ENCODE measurements around the gene KCNQ5.

Gene KCNQ5

DNA sequence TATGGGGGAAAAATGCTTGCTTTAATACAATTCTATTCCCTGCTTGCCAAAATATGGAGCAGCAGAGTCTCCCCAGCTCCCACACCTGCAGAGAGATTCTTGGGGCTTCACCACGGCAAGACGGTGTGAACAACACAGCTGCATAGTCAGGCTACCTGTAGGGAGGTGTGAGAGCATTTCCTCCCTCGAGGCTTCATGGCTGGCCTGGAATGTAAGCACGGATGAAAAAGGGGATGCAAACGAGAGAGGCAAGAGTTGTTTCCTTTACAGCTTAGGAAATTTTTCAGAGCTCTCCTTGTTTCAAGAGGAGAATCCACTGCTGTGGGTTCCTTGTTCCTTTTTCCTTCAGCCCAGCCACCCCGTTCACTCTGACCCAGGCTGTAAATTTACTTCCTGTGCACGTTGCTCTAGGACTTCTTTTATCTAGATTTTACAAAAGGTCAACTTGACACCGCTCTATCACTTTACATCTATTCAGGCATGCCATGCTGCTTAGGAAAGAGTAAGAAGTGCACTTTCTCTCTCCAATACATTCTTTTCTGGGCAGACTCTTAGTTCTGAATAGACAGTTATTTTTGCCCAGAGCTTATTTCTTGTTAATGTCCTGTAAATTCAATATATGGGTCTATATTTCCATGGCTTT lies 406.4 kb downstream of the KCNQ5 start:
- DNase-seq: no peak

DNA sequence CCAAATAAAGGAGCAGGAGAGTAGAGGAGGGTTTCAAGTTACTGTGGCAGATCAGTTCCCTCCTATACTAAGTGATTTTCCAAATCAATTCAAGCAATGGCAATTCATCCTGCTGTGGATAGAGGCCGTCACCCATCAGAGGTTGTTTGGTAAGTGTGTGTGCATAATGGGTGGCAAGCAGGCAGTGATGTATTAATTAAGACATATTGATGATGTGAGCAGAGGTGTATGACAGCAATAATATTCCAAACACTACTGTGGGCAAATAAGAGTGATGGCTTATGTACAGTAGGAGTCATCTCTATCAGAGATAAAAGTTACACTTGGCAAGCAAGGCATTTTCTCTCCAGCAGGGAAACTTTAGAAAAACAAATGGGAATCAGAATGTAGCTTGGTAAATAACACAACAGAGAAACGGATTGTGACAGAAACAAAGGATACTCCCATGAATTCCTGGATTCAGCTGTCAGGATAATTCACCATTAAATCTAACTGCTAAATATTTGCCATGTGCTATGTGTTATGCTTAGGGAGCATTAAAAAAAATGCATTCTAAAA lies 407.1 kb downstream of the KCNQ5 start:
- no peak for DNase-seq

DNA sequence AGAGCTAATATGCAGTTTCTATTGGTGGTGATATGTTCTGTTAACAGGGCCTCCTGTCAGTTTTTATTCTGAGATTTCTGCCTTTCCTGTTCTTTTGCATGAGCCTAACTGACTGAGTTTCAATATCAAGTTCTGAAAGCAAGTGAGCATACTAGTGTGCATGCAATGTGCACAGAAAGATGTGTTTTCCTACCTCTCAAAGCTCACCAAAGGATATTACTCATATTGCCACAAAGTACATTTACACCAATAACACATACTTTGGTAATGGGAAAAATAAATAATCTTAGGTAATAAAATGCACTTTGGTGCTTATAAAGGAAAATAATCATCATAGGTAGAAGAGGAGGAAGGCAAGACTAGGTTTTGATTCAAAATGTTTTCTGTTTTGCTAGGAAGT lies 408.4 kb downstream of the KCNQ5 start:
- peak; percentile 13 for DNase-seq

DNA sequence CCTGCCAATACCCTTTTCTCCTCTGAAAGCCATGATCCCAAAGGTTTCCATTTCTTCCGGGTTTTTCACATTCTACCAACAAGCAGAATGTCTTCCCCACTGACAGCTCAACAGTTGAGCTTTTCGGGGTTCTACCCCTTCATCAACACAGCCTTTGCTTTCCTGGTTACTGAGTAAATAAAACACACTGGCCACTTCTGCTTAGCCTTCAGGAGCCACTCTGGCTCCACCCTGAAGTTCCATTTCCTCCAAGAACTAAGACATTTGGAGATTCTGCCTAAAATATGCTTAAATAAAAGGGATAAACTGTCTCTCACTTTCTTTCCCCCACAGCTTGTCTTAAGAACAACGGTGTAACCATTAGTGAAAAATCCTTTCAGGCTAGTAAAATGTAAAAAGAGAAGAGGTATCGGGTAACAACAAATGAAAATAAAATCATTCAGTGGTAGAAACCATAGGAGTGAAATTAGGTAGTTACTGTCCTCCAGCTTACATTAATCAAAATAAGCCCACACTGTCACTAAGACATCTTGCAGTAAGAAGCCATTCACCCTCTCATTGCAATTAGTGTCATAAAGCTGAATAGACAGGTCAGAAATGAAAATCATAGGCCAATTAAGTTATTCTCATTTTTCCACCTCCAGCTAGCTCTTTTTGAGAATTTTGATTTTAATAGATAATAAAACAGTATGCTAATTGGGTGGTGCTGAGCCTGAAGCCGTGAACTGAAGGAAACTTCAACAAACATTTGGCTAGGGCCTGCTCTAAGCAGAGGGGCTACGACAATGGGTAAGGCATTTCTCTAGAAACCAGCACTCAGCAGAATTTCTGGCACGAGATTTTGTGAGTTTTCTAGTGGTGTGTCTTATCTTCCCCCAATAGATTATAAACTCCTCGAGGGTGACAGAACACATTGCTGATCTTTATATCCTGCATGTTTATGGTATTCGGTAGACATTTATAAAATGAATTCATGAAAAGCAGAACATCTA lies 409.2 kb downstream of the KCNQ5 start:
- DNase-seq: no peak

DNA sequence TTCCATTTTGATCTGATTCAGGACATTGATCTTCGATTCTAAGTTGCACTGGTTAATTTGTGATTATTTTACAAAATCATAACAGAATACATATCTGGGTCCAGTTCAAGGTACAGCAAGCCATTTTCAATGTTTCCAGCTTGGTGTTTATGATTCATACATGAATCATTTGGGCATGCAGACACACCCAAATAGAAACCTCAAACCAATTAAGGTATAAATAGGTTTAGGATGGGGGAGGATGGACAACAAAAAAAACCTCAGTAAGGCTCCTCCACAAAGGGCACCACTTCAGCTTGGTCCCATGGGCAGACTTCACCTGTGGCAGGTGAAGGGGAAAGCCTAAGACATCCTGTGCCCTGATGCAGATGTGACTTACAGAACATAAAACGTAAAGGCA lies 410.7 kb downstream of the KCNQ5 start:
- DNase-seq: peak; percentile 2

DNA sequence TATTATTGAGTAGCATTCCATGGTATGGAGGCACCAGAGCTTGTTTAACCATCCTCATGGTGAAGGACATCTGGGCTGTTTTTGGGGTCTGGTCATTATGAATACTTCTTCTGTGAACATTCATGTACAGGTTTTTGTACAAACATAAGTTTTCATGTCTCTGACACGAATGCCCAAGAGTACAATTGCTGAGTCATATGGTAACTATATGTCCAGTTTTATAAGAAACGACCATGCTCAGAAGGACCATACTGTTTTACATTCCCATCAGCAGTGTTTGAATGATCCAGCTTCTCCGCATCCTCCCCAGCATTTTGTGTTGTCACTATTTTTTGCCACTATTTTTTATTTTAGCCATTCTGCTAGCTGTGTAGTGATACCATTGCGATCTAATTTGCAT lies 414.8 kb downstream of the KCNQ5 start:
- DNase-seq: no peak

DNA sequence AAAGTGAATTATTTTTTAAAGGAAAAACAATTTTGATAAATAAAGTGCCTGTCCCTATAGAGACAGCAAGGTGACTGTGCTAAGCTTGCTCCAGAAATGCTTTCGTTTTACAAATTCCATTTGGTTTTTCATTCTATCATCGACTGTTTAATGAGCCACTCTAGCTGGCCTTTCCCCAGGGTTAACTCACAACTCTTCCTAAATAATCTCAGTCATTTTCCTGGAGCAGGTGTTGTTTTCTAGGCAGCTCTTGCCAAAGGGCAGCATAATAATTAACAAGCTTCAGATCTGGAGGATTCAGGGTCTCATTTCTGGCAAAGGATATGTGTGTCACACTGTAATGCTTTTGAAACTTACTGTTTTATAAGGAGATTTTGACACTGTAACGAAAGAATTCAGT lies 419.2 kb downstream of the KCNQ5 start:
- no peak for DNase-seq

DNA sequence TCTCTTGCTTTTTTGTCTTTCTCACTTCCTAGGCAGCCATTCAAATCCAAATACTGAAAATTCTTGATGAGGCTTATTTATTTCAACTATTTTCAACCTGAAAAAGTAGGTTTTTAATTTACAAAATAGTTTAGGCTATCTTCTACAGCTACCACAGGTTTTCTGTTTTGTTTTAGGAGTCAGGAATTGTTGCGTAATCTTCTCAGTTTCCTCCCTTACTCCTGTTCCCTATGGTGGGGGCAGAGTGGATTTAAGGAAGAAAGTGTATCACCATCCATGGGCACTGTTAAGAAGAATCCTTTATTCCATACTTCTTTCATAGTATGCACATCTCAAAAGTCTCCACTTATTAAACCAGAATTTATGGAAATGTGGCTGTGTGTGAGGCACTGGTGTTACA lies 421.0 kb downstream of the KCNQ5 start:
- no peak for DNase-seq

DNA sequence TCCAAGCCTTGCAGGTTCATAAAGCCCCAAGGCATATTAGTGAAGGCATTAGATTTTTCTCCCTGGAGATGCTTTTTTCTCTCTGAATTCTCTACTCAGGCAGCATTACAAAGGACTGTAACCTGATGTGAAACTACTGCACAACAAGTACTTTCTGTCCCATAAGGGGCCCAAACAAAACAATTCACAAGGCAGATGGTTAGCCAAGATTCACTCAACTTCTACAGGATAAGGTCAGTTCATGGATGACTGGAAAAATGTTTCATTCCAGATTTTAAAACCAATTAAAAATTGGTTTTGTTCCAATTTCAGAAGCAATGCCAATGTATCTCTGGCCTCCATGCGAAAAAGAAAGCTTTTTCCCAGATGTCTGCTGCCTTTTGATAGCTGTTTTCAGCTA lies 421.6 kb downstream of the KCNQ5 start:
- DNase-seq: no peak

DNA sequence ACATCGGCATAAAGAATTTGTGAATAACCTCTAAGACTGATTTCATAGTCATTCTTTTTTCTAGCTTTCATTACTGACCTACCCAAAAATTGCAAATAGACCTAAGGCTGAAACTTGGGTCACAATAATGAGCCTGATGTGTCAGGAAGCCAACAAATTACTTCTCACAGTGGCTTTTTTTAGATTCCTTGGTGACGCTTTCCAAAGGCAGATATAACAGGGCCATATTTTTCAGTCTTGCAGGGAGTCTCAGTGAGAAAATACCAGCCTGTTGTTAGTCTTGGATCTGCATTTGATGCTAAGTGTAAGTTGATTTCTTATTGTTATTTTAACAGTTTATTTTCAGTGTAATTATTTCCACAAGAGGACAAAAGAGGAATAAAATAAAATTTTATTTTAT lies 423.7 kb downstream of the KCNQ5 start:
- no peak for DNase-seq

DNA sequence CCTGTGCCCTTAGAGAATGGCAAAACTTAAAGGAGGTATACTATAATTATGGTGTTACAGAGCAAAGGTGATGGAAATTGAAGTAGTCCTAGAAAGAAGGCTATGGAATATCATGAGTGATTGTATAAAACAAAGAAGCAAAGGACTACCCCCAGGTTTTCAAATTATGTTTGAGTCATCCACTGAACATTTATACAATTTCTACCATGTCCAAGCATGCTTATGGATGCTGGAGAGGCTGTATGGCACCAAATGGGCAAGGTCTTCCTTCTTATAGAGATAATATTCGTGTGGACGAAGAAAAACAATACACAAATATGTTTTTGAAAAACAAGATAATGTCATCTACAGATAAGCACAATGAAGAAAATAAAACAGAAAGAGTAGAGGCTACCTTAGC lies 425.9 kb downstream of the KCNQ5 start:
- no peak for DNase-seq

DNA sequence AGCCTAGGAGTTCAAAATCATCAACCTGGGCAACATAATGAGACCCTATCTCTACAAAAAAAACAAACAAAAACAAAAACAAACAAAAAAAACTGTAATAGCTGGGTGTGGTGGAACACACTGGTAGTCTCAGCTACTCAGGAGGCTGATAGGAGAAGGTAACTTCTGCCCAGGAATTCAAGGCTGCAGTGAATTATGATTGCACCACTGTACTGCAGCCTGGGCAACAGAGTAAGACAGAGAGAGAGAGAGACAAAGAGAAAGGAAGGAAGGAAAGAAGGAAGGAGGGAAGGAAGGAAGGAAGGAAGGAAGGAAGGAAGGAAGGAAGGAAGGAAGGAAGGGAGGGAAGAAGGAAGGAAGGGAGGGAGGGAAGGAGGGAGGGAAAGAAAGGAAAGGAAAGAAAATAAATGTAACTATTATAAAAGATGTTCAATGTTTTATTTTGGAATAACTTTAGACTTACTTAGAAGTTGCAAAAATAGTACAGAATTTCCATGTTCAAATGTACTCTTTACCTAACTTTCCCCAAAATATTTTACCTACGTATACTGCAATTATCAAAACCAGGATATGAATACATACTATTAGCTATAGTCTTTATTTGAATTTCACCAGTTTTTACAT lies 428.2 kb downstream of the KCNQ5 start:
- no peak for DNase-seq

DNA sequence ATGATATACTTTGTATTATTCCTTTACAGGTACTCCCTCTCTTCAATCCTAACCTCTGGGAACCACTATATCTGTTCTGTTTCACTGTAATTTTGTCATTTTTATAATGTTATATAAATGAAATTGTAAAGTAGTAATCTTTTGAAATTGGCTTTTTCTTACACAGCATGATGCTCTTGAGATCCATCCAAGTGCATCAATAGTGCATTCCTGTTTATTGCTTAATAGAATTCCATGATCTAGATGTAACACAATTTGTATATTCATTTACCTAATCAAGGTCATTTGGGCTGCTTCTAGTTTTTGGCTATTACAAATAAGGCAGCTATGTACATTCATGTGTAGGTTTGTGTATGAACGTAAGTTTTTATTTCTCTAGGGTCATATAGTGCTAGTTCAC lies 428.8 kb downstream of the KCNQ5 start:
- no peak for DNase-seq

DNA sequence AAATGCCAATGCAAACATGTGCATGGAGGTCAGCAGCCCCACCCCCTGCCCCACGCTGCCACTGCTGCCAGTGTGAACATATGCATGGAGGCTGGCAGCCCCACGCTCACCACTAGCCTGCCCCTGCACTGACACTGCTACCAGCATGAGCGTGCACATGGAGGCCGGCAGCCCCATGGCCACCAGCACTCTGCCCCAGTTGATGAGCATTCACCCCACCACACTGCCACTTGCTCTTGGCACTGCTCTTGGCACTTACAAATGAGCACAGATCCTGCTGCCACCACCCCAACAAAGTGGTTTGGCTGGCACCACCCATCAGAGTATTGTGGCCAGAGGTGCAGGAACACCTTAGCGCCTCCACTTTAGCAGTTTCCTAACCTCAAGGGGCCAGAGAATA lies 429.3 kb downstream of the KCNQ5 start:
- no peak for DNase-seq

DNA sequence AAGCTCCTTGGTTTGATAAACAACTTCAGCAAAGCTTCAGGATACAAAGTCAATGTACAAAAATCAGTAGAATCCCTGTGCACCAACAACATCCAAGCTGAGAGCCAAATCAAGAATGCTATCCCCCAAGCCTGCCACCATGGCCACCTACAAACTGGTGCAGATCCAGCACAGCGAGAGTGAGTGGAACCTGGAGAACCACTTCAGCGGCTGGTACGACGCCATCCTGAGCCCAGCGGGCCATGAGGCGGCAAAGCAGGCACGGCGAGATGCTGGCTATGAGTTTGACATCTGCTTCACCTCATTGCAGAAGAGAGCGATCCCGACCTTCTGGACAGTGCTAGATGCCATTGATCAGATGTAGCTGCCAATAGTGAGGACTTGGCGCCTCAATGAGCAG lies 433.1 kb downstream of the KCNQ5 start:
- no peak for DNase-seq

DNA sequence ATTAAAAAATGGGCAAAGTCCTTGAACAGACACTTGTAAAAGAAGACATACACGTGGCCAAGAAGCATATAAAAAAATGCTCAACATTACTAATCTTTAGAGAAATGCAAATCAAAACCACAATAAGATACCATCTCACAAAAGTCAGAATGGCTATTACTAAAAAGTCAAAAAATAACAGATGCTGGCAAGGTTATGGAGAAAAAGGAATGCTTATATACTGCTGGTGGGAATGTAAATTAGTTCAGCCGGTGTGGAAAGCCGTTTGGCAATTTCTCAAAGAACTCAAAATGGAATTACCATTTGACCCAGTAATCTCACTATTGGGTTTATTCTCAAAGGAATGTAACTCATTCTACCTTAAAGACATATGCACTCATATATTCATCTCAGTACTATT lies 436.9 kb downstream of the KCNQ5 start:
- DNase-seq: no peak

DNA sequence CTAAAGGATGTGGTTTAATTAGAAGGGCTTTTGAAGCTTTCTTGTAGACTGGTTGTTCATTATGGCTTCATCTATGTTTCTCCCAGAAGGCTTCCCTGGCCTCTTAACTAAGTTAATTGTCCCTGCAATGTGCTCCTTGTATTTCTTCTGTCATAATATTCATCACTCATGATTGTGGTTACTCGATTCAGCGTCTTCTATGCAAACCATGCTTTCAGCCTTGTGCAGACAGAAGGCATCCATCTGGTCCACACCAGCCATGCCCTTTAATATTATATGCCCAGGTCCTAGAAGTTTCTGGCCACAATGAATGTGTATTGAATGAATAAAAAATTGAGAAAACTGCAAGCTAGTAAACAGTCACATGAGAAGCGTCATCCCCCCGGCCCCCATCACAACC lies 440.3 kb downstream of the KCNQ5 start:
- DNase-seq: no peak

DNA sequence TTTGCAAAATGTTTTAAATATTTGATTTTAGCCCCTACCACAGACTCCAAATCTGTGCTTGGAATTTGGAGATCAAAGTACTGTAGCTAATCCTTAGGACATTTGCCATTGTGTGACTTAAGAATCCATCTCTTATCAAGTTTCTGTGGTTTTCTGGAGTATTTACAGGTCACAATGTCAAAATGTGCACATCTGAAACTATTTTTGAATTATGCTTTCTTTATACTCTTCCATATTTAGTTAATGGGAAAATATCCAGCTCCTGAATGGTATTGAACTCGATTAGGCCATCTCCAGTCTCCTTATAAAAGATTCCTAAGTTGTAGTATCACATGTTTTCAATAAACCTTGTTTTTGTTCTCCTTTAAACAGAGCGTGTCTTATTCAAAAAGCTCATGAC lies 441.0 kb downstream of the KCNQ5 start:
- no peak for DNase-seq

DNA sequence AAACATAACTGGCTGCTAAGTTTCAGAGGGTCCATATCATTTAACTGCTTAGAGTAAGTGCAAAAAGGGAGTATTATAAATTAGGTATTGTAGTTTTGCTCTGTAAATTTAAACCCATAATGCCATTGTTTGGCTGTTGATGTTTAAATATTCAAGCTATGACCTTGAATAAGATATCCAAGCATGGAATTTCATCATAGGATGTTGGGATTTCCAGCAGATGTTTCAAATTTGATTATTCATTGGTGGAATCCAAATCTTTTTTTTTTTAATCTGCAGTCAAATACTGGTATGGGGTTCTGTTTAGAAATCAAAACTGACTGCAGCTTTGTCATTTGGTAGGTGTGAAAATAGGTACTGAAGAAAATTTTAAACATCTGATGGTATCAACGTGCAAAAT lies 442.4 kb downstream of the KCNQ5 start:
- DNase-seq: no peak

DNA sequence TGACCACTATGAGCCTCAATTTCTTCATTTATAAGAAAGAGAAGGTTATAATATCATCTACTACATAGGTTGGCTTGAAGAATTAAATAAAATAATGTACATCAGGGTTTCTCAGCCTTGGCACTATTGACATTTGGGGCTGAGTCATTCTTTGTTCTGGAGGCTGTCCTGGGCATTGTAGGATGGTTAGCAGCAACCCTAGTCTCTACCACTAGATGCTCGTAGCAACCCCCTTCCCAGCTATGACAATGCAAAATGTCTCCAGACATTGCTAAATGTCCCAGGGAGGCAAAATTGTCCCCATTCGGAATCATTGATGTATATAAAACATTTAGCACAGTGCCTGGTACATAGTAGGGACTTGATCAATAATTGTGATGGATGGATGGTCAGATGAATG lies 451.4 kb downstream of the KCNQ5 start:
- DNase-seq: no peak

DNA sequence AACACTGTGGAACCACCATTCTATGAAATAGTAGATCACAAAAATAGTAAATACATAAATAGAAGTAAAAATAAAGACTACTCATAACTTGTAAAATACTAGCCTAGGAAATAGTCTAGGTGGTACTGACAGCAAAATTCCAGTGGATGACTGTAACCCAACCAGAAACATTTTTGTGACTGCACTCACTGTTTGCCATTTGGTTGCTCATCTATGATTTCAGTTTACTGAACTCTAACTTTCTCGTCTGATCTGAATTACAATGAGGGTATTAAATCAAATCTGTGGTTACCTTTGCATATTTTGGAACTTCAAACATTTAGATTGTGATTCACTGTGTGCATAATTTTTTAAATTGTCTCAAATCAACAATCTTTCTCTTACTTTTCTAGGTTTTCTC lies 452.3 kb downstream of the KCNQ5 start:
- DNase-seq: no peak

DNA sequence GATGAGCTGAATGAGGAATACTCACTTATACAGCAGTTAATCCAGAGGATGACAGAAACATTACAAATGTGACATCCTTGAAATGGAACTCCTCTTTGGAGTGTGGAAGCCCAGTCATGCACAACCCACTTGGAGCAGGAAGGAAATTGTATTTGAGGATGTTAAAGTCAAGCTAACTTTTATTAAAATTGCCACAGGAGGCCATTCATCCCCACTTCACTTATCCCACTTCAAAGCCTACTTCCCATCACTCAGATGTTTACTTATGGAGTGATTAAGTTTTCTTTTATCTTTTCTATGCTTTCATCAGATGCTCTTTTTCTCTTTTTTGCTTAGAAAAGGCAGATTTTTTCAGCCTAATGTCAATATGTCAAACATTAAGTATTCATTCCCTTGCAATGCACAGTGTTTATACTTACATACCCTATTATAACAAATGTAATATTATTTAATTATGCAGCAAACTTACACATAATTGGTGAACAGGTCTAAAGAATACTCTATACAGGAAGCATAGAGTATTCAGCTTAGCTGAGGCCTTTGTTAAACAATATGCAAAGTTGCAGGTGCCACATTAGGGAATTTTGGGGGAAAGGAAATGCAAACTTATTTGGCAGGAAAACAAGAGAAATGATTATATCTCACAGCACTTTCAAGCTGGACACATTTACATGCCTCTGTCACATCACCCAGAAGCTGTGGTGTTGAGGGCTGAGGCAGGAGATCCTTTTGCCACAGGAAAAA lies 454.5 kb downstream of the KCNQ5 start:
- no peak for DNase-seq

DNA sequence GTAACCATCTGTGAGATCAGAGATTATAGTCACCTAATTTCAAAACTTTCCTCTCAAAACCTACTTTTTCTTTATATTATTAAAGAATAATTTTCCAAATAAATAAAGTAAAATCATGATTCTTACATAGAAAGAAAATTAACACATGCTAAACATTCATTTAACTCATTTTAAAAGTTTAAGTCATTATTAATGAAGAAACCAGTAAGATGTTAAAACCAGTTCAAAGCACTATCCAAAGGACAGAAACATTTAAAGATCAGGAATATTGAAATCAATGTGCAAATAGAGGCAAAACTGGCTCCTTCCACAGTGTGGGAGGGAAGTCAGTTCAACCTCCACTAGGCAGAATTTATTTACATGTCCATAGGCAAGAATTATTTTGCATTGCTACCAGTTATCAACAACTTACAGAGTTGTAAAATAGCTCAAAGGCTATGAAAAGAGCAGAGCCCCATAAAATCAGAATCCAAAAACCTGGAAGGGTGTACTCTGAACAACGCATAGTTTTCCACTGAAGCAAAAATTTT lies 456.5 kb downstream of the KCNQ5 start:
- DNase-seq: no peak

Data from activated CD4-positive, alpha-beta T cell treated with anti-CD3 and anti-CD28 coated beads, Interleukin-10, Interleukin-2, amounts not matched to agents 100 ng/mL and 50 ng/mL, durations not matched to agents 16 hours and 8 hours (primary cell).